HK-2 (cell line): ENCODE results near the gene SLC35B2.

ENCODE experiments used
- DNase-seq: peaks from one replicate; pipeline ENCODE4 v3.0.0-alpha.2; 2018; ENCODE audit not compliant: unreplicated experiment

SLC35B2 gene

GRCh38 chr6:44268095-44268628, 10.8 kb upstream of the SLC35B2 start:
- DNase-seq, result peak; percentile 56

- DNase-seq, result no peak
Measured at GRCh38 chr6:44267252-44267651, 9.9 kb upstream of the SLC35B2 start.

GRCh38 chr6:44266347-44266746, 9.0 kb upstream of the SLC35B2 start:
- no peak for DNase-seq

GRCh38 chr6:44265722-44266233, 8.4 kb upstream of the SLC35B2 start:
- no peak for DNase-seq

GRCh38 chr6:44265007-44265721, 7.8 kb upstream of the SLC35B2 start, which contains the start of gene NFKBIE:
Gene NFKBIE (minus strand): TSS chr6:44265551. CDS start chr6:44265346, 205 bp downstream.
- peak; percentile 98 for DNase-seq

- DNase-seq, result peak; percentile 35
Measured at GRCh38 chr6:44264154-44265006, 7.1 kb upstream of the SLC35B2 start.

GRCh38 chr6:44263354-44264100, 6.2 kb upstream of the SLC35B2 start:
- peak; percentile 70 for DNase-seq

- DNase-seq, result no peak
Measured at GRCh38 chr6:44262467-44263353, 5.4 kb upstream of the SLC35B2 start.

GRCh38 chr6:44261581-44261980, 4.3 kb upstream of the SLC35B2 start:
- no peak for DNase-seq

- no peak for DNase-seq
Measured at GRCh38 chr6:44260451-44261297, 3.3 kb upstream of the SLC35B2 start.

GRCh38 chr6:44260011-44260410, 2.7 kb upstream of the SLC35B2 start:
- DNase-seq, result no peak

GRCh38 chr6:44258921-44259320, 1.6 kb upstream of the SLC35B2 start:
- no peak for DNase-seq

- DNase-seq, result no peak
Measured at GRCh38 chr6:44258325-44258863, 1.1 kb upstream of the SLC35B2 start.

GRCh38 chr6:44257753-44258324, 511 bp upstream of the SLC35B2 start:
- DNase-seq, result no peak

GRCh38 chr6:44256775-44257024, 628 bp downstream of the SLC35B2 start:
- no peak for DNase-seq

GRCh38 chr6:44255871-44256774, 1.2 kb downstream of the SLC35B2 start:
- DNase-seq, result peak; percentile 49

- no peak for DNase-seq
Measured at GRCh38 chr6:44255105-44255808, 2.1 kb downstream of the SLC35B2 start.
